ENCODE results near the gene DPF3.

DNA sequence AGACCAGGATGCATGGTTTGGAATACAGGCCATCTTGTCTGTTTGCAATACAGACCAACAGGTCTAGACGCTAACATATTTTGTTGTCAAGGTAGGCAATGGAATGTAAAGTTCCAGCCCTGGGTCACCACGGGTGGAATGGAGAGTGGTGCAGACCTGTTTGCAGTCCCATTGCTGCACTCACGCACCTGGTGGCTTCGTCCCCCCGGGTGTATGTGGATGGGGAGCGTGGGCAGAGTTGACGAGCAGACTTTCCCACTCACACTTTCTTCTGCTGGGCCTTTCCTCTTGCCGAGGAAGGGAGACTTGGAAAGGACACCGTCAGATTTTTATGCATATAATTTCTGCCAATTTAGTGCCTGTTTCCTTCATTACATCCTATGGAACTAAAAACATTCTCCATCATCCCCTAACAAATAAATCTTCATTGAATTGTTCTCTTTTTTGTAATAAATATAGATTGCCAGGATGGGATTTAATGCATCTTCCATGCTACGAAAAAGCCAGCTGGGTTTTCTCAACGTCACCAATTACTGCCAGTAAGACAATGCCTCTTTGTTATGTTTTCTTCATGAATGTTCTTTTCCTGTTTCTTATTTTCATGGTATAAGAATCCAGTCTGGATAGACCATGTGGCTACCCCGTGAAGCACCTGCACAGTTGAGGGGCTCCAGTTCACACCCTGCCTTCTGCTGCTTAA, 47.5 kb upstream of the DPF3 start:
- TF ChIP-seq YY1 (IDR thresholded peaks at IDR 0.05; ENCODE audit: low read depth) (no peak), FOXM1 (IDR thresholded peaks at IDR 0.05; ENCODE audit: borderline replicate concordance, low read depth) (no peak), RAD21 (IDR thresholded peaks at IDR 0.05; ENCODE audit: low read depth) (no peak), NFIC (IDR thresholded peaks at IDR 0.05) (no peak)
- TF ChIP-seq, protein P1, sequence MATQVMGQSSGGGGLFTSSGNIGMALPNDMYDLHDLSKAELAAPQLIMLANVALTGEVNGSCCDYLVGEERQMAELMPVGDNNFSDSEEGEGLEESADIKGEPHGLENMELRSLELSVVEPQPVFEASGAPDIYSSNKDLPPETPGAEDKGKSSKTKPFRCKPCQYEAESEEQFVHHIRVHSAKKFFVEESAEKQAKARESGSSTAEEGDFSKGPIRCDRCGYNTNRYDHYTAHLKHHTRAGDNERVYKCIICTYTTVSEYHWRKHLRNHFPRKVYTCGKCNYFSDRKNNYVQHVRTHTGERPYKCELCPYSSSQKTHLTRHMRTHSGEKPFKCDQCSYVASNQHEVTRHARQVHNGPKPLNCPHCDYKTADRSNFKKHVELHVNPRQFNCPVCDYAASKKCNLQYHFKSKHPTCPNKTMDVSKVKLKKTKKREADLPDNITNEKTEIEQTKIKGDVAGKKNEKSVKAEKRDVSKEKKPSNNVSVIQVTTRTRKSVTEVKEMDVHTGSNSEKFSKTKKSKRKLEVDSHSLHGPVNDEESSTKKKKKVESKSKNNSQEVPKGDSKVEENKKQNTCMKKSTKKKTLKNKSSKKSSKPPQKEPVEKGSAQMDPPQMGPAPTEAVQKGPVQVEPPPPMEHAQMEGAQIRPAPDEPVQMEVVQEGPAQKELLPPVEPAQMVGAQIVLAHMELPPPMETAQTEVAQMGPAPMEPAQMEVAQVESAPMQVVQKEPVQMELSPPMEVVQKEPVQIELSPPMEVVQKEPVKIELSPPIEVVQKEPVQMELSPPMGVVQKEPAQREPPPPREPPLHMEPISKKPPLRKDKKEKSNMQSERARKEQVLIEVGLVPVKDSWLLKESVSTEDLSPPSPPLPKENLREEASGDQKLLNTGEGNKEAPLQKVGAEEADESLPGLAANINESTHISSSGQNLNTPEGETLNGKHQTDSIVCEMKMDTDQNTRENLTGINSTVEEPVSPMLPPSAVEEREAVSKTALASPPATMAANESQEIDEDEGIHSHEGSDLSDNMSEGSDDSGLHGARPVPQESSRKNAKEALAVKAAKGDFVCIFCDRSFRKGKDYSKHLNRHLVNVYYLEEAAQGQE (IDR thresholded peaks at IDR 0.05; ENCODE audit: low read depth): no peak
